ENCODE data around the gene BMPER.

The BMPER gene

GRCh38 chr7:34036051-34036920, 130.9 kb downstream of the BMPER start:
- no peak for DNase-seq

GRCh38 chr7:34036972-34037792, 131.8 kb downstream of the BMPER start:
- DNase-seq, result no peak

GRCh38 chr7:34038816-34039470, 133.6 kb downstream of the BMPER start:
- DNase-seq, result no peak

- no peak for DNase-seq
Observed at GRCh38 chr7:34041707-34042106, 136.4 kb downstream of the BMPER start.

GRCh38 chr7:34042406-34042805, 137.1 kb downstream of the BMPER start:
- DNase-seq, result no peak

- DNase-seq, result no peak
Observed at GRCh38 chr7:34043461-34044305, 138.3 kb downstream of the BMPER start.

GRCh38 chr7:34044306-34044643, 138.9 kb downstream of the BMPER start:
- DNase-seq, result no peak

GRCh38 chr7:34044734-34045353, 139.5 kb downstream of the BMPER start:
- no peak for DNase-seq

GRCh38 chr7:34048445-34048844, 143.1 kb downstream of the BMPER start:
- DNase-seq, result no peak

- DNase-seq, result no peak
Observed at GRCh38 chr7:34054075-34054474, 148.7 kb downstream of the BMPER start.

GRCh38 chr7:34057136-34057535, 151.8 kb downstream of the BMPER start:
- no peak for DNase-seq

- no peak for DNase-seq
Observed at GRCh38 chr7:34057956-34058355, 152.6 kb downstream of the BMPER start.

GRCh38 chr7:34058801-34059135, 153.4 kb downstream of the BMPER start:
- DNase-seq, result no peak

GRCh38 chr7:34059136-34059828, 153.9 kb downstream of the BMPER start:
- no peak for DNase-seq

- no peak for DNase-seq
Observed at GRCh38 chr7:34060196-34060947, 155.0 kb downstream of the BMPER start.

- no peak for DNase-seq
Observed at GRCh38 chr7:34061149-34061548, 155.8 kb downstream of the BMPER start.

GRCh38 chr7:34062341-34062740, 157.0 kb downstream of the BMPER start:
- DNase-seq, result no peak

- no peak for DNase-seq
Observed at GRCh38 chr7:34062826-34063225, 157.5 kb downstream of the BMPER start.

- DNase-seq, result no peak
Observed at GRCh38 chr7:34064519-34065158, 159.3 kb downstream of the BMPER start.

- DNase-seq, result no peak
Observed at GRCh38 chr7:34066411-34066810, 161.1 kb downstream of the BMPER start.

All from activated CD4-positive, alpha-beta T cell treated with anti-CD3 and anti-CD28 coated beads, Interleukin-2, amount 50 U/mL, for 4 hours (primary cell).